ENCODE results near the gene NPIPA8. TPM values are rescaled to one million over a fixed set of nuclear protein-coding genes. Genes with fewer than 3 reads are reported as not detected.

NPIPA8 gene
- total RNA-seq, 1 donor from 2014 or later = 0.34 TPM

Small RNA genes within 50 kb of the gene (microRNA-seq; reads per million reads assigned to microRNA genes)
- not detected for gene MIR6511A4 (ENCODE audit: borderline number of aligned reads, unreplicated experiment)
- not detected for gene MIR6770-3 (ENCODE audit: borderline number of aligned reads, unreplicated experiment)

Other genes with a start within 250 kb of the NPIPA8 start
- gene NOMO2, start 225.4 kb upstream of the NPIPA8 start, total RNA-seq = 113 and 116 TPM in 2 replicates